Suprapubic skin (tissue), 4 donors: Measurements from ENCODE around the gene PPARGC1A.

ENCODE experiments used
- EP300 ChIP-seq: sonication (generic); formaldehyde crosslinking; IDR thresholded peaks from one replicate; pipeline ENCODE4 v1.6.1; 2017; ENCODE audit warnings: antibody characterized with exemption
- POLR2A ChIP-seq, 2 donors: fragments of 450-650 bp; IDR thresholded peaks; one replicate each; pipeline ENCODE4 v1.6.1; 2017; ENCODE audit warnings: antibody characterized with exemption in 2 of 2, mild to moderate bottlenecking in 2 of 2, moderate library complexity in 2 of 2
- POLR2AphosphoS5 ChIP-seq, 3 donors: sonication (generic); formaldehyde crosslinking; IDR thresholded peaks; one replicate each; pipeline ENCODE4 v1.6.1; 2017; ENCODE audit warnings: antibody characterized with exemption in 3 of 3
- TF ChIP-seq, protein P1 (sequence below), 2 donors: fragments of 200-600 bp in 1 of 2; fragments of 450-650 bp in 1 of 2; sonication (generic) in 1 of 2; IDR thresholded peaks; one replicate each; pipeline ENCODE4 v1.5.1; 2016 to 2019; ENCODE audit warnings: antibody characterized with exemption in 2 of 2, mild to moderate bottlenecking in 1 of 2, moderate library complexity in 1 of 2

- TF ChIP-seq, protein P1, sequence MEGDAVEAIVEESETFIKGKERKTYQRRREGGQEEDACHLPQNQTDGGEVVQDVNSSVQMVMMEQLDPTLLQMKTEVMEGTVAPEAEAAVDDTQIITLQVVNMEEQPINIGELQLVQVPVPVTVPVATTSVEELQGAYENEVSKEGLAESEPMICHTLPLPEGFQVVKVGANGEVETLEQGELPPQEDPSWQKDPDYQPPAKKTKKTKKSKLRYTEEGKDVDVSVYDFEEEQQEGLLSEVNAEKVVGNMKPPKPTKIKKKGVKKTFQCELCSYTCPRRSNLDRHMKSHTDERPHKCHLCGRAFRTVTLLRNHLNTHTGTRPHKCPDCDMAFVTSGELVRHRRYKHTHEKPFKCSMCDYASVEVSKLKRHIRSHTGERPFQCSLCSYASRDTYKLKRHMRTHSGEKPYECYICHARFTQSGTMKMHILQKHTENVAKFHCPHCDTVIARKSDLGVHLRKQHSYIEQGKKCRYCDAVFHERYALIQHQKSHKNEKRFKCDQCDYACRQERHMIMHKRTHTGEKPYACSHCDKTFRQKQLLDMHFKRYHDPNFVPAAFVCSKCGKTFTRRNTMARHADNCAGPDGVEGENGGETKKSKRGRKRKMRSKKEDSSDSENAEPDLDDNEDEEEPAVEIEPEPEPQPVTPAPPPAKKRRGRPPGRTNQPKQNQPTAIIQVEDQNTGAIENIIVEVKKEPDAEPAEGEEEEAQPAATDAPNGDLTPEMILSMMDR (IDR thresholded peaks at IDR 0.05) = no peak
- no peak for TF ChIP-seq POLR2A (IDR thresholded peaks at IDR 0.05)
- TF ChIP-seq EP300 = no peak
- no peak for TF ChIP-seq POLR2AphosphoS5 (IDR thresholded peaks at IDR 0.05)
Observed at GRCh38 chr4:23922013-23922412, 32.2 kb upstream of the PPARGC1A start.
